Measurements from ENCODE around the gene GAS7. TPM values are rescaled to one million over a fixed set of nuclear protein-coding genes. Genes with fewer than 3 reads are reported as not detected.

Gene GAS7
- total RNA-seq, 1 donor from 2014 or later = 2.0 TPM

DNA sequence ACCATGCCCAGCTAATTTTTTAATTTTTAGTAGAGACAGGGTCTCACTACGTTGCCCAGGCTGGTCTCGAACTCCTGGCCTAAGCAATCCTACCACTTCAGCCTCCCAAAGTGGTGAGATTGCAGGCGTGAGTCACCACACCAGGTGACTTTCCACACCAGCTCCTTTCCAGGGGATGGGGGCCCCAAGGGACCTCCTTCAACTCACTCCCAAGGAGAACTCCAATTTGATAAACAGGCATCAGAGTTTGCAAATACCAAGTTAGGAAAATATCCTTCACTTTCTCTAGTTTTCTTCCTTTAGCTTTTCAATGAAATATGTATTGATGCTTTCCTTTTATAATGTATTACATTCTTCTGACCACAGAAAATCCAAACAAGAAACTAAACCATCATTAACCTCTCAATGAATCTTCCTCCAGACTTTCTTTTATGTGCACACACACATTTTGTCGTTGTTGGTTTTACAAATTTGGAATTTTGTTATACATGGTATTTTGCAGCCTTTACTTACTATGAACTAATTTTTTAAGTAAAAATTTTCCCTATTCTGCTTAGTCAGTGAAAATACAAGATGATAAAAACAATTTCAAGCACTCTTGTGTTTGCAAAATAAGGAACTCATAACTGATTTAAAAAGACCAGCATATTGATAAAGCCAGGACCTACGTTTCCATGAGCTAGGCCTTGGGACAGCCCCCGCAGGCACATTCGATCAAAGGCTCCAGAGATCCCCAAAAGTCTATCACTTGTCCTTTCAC, 32.0 kb downstream of the GAS7 start:
- H3K9me3 Mint-ChIP-seq (ENCODE audit: unreplicated experiment) = no peaks in the 10 kb centered on the region
- H3K36me3 Mint-ChIP-seq (ENCODE audit: unreplicated experiment) = no peaks in the 10 kb centered on the region
- TF ChIP-seq, protein P1, sequence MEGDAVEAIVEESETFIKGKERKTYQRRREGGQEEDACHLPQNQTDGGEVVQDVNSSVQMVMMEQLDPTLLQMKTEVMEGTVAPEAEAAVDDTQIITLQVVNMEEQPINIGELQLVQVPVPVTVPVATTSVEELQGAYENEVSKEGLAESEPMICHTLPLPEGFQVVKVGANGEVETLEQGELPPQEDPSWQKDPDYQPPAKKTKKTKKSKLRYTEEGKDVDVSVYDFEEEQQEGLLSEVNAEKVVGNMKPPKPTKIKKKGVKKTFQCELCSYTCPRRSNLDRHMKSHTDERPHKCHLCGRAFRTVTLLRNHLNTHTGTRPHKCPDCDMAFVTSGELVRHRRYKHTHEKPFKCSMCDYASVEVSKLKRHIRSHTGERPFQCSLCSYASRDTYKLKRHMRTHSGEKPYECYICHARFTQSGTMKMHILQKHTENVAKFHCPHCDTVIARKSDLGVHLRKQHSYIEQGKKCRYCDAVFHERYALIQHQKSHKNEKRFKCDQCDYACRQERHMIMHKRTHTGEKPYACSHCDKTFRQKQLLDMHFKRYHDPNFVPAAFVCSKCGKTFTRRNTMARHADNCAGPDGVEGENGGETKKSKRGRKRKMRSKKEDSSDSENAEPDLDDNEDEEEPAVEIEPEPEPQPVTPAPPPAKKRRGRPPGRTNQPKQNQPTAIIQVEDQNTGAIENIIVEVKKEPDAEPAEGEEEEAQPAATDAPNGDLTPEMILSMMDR (IDR thresholded peaks at IDR 0.05; ENCODE audit: partially characterized antibody, unreplicated experiment) = no peak
- no peak overlapping the region for H3K4me3 Mint-ChIP-seq (ENCODE audit: unreplicated experiment)
- peaks cover 15% of the 10 kb centered on the region for H3K4me1 Mint-ChIP-seq (ENCODE audit: low read depth, unreplicated experiment)
- peaks cover 10% of the 10 kb centered on the region for H3K27me3 Mint-ChIP-seq (ENCODE audit: unreplicated experiment)
- no peak for DNase-seq
- no peak overlapping the region for H3K27ac Mint-ChIP-seq (ENCODE audit: unreplicated experiment)

DNA sequence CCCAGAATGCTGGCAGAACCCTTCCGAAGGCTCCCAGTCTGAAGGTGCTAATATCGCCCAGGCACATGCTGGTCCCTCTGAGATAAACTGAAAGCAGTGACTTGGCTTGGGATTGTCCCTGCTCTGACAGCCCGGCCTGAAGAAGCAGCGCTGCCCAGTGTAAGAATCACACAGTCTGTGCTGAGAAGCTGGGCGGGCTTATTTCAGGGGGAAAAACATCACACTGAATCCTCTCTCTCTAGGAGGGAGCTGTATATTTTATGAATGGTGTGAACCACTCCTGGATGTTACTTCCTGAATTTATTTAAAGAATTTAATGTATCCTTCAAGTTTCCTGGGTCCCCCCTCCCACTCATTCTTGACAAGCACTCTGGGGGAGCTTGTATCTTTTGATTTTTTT, 36.3 kb downstream of the GAS7 start:
- H3K4me1 Mint-ChIP-seq (ENCODE audit: low read depth, unreplicated experiment) = peaks cover 3% of the 10 kb centered on the region
- DNase-seq = no peak
- no peaks in the 10 kb centered on the region for H3K36me3 Mint-ChIP-seq (ENCODE audit: unreplicated experiment)
- H3K27ac Mint-ChIP-seq (ENCODE audit: unreplicated experiment) = no peak overlapping the region
- no peak overlapping the region for H3K4me3 Mint-ChIP-seq (ENCODE audit: unreplicated experiment)
- H3K9me3 Mint-ChIP-seq (ENCODE audit: unreplicated experiment) = no peaks in the 10 kb centered on the region
- TF ChIP-seq, protein P1 (IDR thresholded peaks at IDR 0.05; ENCODE audit: partially characterized antibody, unreplicated experiment) = no peak
- H3K27me3 Mint-ChIP-seq (ENCODE audit: unreplicated experiment) = peaks cover 3% of the 10 kb centered on the region

GRCh38 chr17:10161386-10161785, 37.0 kb downstream of the GAS7 start:
- TF ChIP-seq, protein P1 (IDR thresholded peaks at IDR 0.05; ENCODE audit: partially characterized antibody, unreplicated experiment) = no peak
- H3K4me1 Mint-ChIP-seq (ENCODE audit: low read depth, unreplicated experiment) = peaks cover 3% of the 10 kb centered on the region
- H3K27me3 Mint-ChIP-seq (ENCODE audit: unreplicated experiment) = peaks cover 3% of the 10 kb centered on the region
- H3K4me3 Mint-ChIP-seq (ENCODE audit: unreplicated experiment) = no peak overlapping the region
- no peaks in the 10 kb centered on the region for H3K9me3 Mint-ChIP-seq (ENCODE audit: unreplicated experiment)
- H3K27ac Mint-ChIP-seq (ENCODE audit: unreplicated experiment) = no peak overlapping the region
- DNase-seq = no peak
- no peaks in the 10 kb centered on the region for H3K36me3 Mint-ChIP-seq (ENCODE audit: unreplicated experiment)

GRCh38 chr17:10156948-10157607, 41.3 kb downstream of the GAS7 start:
- Mint-ChIP-seq H3K27ac (ENCODE audit: unreplicated experiment) (no peak overlapping the region), H3K27me3 (ENCODE audit: unreplicated experiment) (no peaks in the 10 kb centered on the region), H3K9me3 (ENCODE audit: unreplicated experiment) (no peaks in the 10 kb centered on the region), H3K4me3 (ENCODE audit: unreplicated experiment) (no peak overlapping the region), H3K4me1 (ENCODE audit: low read depth, unreplicated experiment) (no peaks in the 10 kb centered on the region), H3K36me3 (ENCODE audit: unreplicated experiment) (no peaks in the 10 kb centered on the region)
- no peak for DNase-seq
- TF ChIP-seq, protein P1 (IDR thresholded peaks at IDR 0.05; ENCODE audit: partially characterized antibody, unreplicated experiment) = no peak

DNA sequence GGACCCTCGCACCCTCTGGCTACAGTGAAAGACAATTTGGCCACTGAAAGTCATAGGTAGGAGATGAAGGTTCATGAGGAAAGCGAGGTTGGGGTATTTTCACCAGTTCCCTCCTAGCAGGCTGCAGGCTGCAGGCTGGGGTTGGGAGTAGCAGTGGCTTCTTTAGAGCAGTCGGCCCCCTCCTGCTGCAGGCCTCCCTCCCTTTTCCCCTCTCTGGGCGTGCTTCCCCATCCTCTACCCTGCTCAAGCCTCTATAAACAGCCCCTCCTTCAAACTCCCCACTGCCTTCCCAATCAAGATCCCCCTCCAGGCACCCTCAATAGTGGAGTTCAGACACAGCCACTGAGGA, 41.8 kb downstream of the GAS7 start:
- H3K4me1 Mint-ChIP-seq (ENCODE audit: low read depth, unreplicated experiment) = no peaks in the 10 kb centered on the region
- DNase-seq = no peak
- H3K4me3 Mint-ChIP-seq (ENCODE audit: unreplicated experiment) = no peak overlapping the region
- no peaks in the 10 kb centered on the region for H3K36me3 Mint-ChIP-seq (ENCODE audit: unreplicated experiment)
- H3K9me3 Mint-ChIP-seq (ENCODE audit: unreplicated experiment) = no peaks in the 10 kb centered on the region
- TF ChIP-seq, protein P1 (IDR thresholded peaks at IDR 0.05; ENCODE audit: partially characterized antibody, unreplicated experiment) = no peak
- H3K27me3 Mint-ChIP-seq (ENCODE audit: unreplicated experiment) = no peaks in the 10 kb centered on the region
- no peak overlapping the region for H3K27ac Mint-ChIP-seq (ENCODE audit: unreplicated experiment)

All from glutamatergic neuron (in vitro differentiated cells).